Effector memory CD4-positive, alpha-beta T cell (primary cell): ENCODE data around the gene SH3PXD2A.

Experiments
- DNase-seq, 3 donors: peaks; one replicate each; pipeline ENCODE4 v3.0.0-alpha.2; 2020
- H3K27ac ChIP-seq: 2 replicates; pipeline ENCODE4 v1.7.0; 2013; ENCODE audit warnings: mild to moderate bottlenecking, low read length, moderate library complexity; ENCODE audit not compliant: insufficient read depth, poor library complexity, severe bottlenecking
- H3K27me3 ChIP-seq: replicated peaks from 2 replicates; pipeline ENCODE4 v1.7.0; 2013; ENCODE audit warnings: mild to moderate bottlenecking, low read length; ENCODE audit not compliant: insufficient read depth, control insufficient read depth, poor library complexity, severe bottlenecking
- H3K36me3 ChIP-seq: 2 replicates; pipeline ENCODE4 v1.7.0; 2013; ENCODE audit warnings: mild to moderate bottlenecking, low read length, moderate library complexity; ENCODE audit not compliant: control insufficient read depth, insufficient read depth
- H3K4me1 ChIP-seq: 2 replicates; pipeline ENCODE4 v1.7.0; 2013; ENCODE audit warnings: low read length, mild to moderate bottlenecking; ENCODE audit not compliant: control insufficient read depth, insufficient read depth, poor library complexity, severe bottlenecking
- H3K4me3 ChIP-seq: 2 replicates; pipeline ENCODE4 v1.7.0; 2013; ENCODE audit warnings: low read length, low read depth, mild to moderate bottlenecking; ENCODE audit not compliant: insufficient read depth, poor library complexity, severe bottlenecking
- H3K9me3 ChIP-seq: 2 replicates; pipeline ENCODE4 v1.7.0; 2013; ENCODE audit warnings: mild to moderate bottlenecking, low read length, moderate library complexity; ENCODE audit not compliant: control insufficient read depth

Gene SH3PXD2A

GRCh38 chr10:103890688-103891087 is 35.3 kb upstream of the SH3PXD2A start:
- Histone ChIP-seq H3K27me3 (no peaks in the 10 kb centered on the region), H3K36me3 (peaks cover 54% of the 10 kb centered on the region), H3K4me3 (no peak overlapping the region), H3K4me1 (peaks cover 15% of the 10 kb centered on the region), H3K9me3 (no peaks in the 10 kb centered on the region), H3K27ac (peak overlapping the region; percentile 29)
- DNase-seq, result no peak

- Histone ChIP-seq H3K27me3 (no peaks in the 10 kb centered on the region), H3K27ac (peak overlapping the region; percentile 29), H3K4me1 (peaks cover 10% of the 10 kb centered on the region), H3K4me3 (no peak overlapping the region), H3K36me3 (peaks cover 54% of the 10 kb centered on the region), H3K9me3 (no peaks in the 10 kb centered on the region)
- DNase-seq, result no peak
Measured at GRCh38 chr10:103890194-103890658, 34.9 kb upstream of the SH3PXD2A start.

- peaks cover 57% of the 10 kb centered on the region for H3K36me3 ChIP-seq
- no peak for DNase-seq
- H3K27me3 ChIP-seq, result no peaks in the 10 kb centered on the region
- H3K9me3 ChIP-seq, result no peaks in the 10 kb centered on the region
- H3K4me3 ChIP-seq, result no peak overlapping the region
- no peak overlapping the region for H3K27ac ChIP-seq
- H3K4me1 ChIP-seq, result peaks cover under 1% of the 10 kb centered on the region
Measured at GRCh38 chr10:103889121-103889720, 33.8 kb upstream of the SH3PXD2A start.

GRCh38 chr10:103888113-103888841 is 32.9 kb upstream of the SH3PXD2A start:
- no peaks in the 10 kb centered on the region for H3K4me1 ChIP-seq
- no peak overlapping the region for H3K4me3 ChIP-seq
- H3K9me3 ChIP-seq, result no peaks in the 10 kb centered on the region
- H3K27me3 ChIP-seq, result no peaks in the 10 kb centered on the region
- peaks cover 60% of the 10 kb centered on the region for H3K36me3 ChIP-seq
- H3K27ac ChIP-seq, result no peak overlapping the region
- no peak for DNase-seq

- H3K4me3 ChIP-seq, result no peak overlapping the region
- no peak for DNase-seq
- H3K36me3 ChIP-seq, result peaks cover 68% of the 10 kb centered on the region
- H3K27me3 ChIP-seq, result no peaks in the 10 kb centered on the region
- no peaks in the 10 kb centered on the region for H3K9me3 ChIP-seq
- H3K27ac ChIP-seq, result no peak overlapping the region
- no peaks in the 10 kb centered on the region for H3K4me1 ChIP-seq
Measured at GRCh38 chr10:103885617-103886016, 30.2 kb upstream of the SH3PXD2A start.

GRCh38 chr10:103884681-103885139 is 29.3 kb upstream of the SH3PXD2A start:
- DNase-seq, result no peak
- no peak overlapping the region for H3K4me3 ChIP-seq
- no peak overlapping the region for H3K27ac ChIP-seq
- no peaks in the 10 kb centered on the region for H3K4me1 ChIP-seq
- no peaks in the 10 kb centered on the region for H3K27me3 ChIP-seq
- H3K9me3 ChIP-seq, result no peaks in the 10 kb centered on the region
- peaks cover 72% of the 10 kb centered on the region for H3K36me3 ChIP-seq

- DNase-seq, result no peak
- Histone ChIP-seq H3K36me3 (peaks cover 89% of the 10 kb centered on the region), H3K27me3 (no peaks in the 10 kb centered on the region), H3K27ac (no peak overlapping the region), H3K9me3 (no peaks in the 10 kb centered on the region), H3K4me3 (no peak overlapping the region), H3K4me1 (no peaks in the 10 kb centered on the region)
Measured at GRCh38 chr10:103882285-103883007, 27.1 kb upstream of the SH3PXD2A start.

GRCh38 chr10:103881416-103882284 is 26.3 kb upstream of the SH3PXD2A start:
- no peaks in the 10 kb centered on the region for H3K4me1 ChIP-seq
- peaks cover 89% of the 10 kb centered on the region for H3K36me3 ChIP-seq
- H3K4me3 ChIP-seq, result no peak overlapping the region
- no peak for DNase-seq
- H3K27ac ChIP-seq, result no peak overlapping the region
- no peaks in the 10 kb centered on the region for H3K27me3 ChIP-seq
- no peaks in the 10 kb centered on the region for H3K9me3 ChIP-seq

- no peaks in the 10 kb centered on the region for H3K4me1 ChIP-seq
- DNase-seq, result no peak
- H3K27me3 ChIP-seq, result no peaks in the 10 kb centered on the region
- no peak overlapping the region for H3K4me3 ChIP-seq
- H3K27ac ChIP-seq, result no peak overlapping the region
- H3K36me3 ChIP-seq, result peaks cover 77% of the 10 kb centered on the region
- H3K9me3 ChIP-seq, result no peaks in the 10 kb centered on the region
Measured at GRCh38 chr10:103879831-103880230, 24.5 kb upstream of the SH3PXD2A start.
